Subcutaneous adipose tissue (tissue), 4 donors: ENCODE results near the gene RFX2. TPM values are rescaled to one million over a fixed set of nuclear protein-coding genes. Genes with fewer than 3 reads are reported as not detected.

ENCODE experiments used
- total RNA-seq, 4 donors: library from RNA; depleted of rRNA; stranded (reverse); fragments of >200 nt; gene quantifications; one replicate each; pipeline ENCODE4 v1.1.0, GENCODE V29; 2016
- TF ChIP-seq, protein P1 (sequence below): fragments of 450-650 bp; IDR thresholded peaks from one replicate; pipeline ENCODE4 v1.5.1; 2016; ENCODE audit warnings: low read depth, mild to moderate bottlenecking, control low read depth, antibody characterized with exemption, moderate library complexity

The RFX2 gene
- total RNA-seq, 4 donors from 2014 or later = 2.9 to 8.9 (median 7.2) TPM

- TF ChIP-seq, protein P1, sequence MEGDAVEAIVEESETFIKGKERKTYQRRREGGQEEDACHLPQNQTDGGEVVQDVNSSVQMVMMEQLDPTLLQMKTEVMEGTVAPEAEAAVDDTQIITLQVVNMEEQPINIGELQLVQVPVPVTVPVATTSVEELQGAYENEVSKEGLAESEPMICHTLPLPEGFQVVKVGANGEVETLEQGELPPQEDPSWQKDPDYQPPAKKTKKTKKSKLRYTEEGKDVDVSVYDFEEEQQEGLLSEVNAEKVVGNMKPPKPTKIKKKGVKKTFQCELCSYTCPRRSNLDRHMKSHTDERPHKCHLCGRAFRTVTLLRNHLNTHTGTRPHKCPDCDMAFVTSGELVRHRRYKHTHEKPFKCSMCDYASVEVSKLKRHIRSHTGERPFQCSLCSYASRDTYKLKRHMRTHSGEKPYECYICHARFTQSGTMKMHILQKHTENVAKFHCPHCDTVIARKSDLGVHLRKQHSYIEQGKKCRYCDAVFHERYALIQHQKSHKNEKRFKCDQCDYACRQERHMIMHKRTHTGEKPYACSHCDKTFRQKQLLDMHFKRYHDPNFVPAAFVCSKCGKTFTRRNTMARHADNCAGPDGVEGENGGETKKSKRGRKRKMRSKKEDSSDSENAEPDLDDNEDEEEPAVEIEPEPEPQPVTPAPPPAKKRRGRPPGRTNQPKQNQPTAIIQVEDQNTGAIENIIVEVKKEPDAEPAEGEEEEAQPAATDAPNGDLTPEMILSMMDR = no peak
These were observed 154.0 kb downstream of the RFX2 start for GRCh38 chr19:5956323-5956722.

- TF ChIP-seq, protein P1 = no peak
These were observed 154.7 kb downstream of the RFX2 start for GRCh38 chr19:5955636-5955935.

DNA sequence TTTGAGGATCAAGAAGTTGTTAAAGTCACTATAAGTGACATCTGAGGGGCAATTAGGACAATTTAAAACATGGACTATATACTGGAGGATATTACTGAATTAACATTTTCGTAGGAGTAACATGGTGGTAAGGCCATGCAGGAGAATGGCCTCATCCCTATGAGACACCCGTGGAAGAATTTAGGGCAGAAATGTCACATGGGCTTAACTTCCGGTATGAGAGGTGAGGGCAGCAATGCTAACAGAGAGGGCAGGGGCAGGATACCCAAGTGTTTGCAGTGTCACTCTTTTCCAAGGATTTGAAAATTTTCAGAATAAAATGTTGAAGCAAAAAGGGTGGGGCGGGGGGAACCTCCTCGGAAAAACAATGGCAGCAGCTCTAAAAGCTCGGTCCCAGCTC lies 156.0 kb downstream of the RFX2 start:
- TF ChIP-seq, protein P1 = no peak

DNA sequence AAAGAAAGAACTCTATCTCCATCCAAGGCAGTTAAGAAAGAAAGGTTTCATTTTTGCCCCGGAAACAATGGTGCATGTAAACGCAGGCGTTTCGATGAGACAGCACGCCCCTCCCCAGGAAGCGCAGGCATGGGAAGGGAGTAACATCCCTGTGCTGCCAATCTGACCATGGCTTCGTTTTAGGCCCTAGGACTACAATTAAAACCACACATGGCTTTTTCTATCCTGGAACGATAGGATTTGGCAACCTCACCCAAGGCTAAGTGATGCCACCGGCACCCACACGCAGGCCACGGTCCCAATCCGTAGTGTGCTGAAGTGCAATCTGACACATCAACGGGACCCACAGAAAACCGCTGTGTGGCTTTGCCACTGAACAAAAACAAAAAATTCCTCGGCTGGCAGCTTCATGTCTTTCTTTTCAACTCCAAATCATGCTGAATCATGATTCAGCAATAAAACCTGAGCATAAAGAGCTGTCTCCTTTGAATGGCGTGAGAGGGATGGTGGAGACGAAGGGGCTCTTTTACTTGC lies 156.6 kb downstream of the RFX2 start:
- TF ChIP-seq, protein P1 = no peak

GRCh38 chr19:5953030-5953589 lies 157.2 kb downstream of the RFX2 start:
- TF ChIP-seq, protein P1 = no peak

- TF ChIP-seq, protein P1 = no peak
These were observed 157.9 kb downstream of the RFX2 start for GRCh38 chr19:5952193-5953029.

GRCh38 chr19:5951338-5951861 lies 158.9 kb downstream of the RFX2 start:
- TF ChIP-seq, protein P1 = no peak
